ENCODE results near the gene LRMDA.

The LRMDA gene

DNA sequence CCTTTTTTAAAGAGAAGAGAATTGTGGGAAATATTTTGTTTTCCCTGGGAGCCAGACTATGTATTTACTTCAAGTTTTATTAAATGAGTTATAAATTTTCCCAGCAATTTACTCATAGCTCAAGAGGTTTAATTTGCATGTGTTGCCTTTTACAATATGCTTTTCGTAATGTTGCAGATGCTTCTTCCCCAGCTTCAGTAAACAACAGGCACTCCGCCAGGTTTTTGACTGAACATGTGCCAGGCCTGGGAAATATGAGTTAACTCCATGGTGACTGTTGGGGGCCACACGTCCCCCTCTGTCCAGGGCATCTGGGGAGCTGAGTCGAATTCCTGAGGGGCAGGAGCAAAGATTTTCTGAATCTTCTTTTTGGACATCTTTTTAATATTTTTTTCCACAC lies 545.7 kb downstream of the LRMDA start:
- no peak for DNase-seq

- no peak for DNase-seq
Observed at GRCh38 chr10:75978213-75978612, 546.8 kb downstream of the LRMDA start.

DNA sequence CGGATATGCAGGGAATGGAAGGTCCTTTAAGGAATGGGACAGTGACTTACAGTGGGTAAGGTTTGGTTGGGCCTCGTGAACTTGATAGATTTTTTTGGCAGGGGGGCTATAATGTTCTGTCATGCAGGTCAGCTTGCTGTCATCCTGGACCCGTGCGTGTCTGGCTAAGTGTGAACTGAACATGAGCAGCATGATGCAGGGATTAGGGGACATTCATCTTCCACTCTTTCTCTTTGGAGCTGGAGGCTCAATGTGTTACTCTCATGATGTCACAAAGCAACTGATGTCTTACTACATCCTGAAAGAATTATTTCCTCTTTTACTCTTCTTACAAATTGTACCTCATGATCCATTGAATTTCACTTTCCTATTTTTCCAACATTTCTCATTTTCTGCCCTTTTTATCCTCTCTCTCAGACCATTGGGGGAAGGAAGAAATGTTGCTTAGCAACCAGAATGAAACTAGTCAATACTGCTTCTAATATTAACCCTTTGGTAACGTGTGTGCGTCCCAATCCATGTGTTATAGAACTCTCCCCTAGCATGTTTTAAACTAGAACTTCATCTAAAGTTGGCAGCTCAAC lies 549.1 kb downstream of the LRMDA start:
- DNase-seq: no peak

DNA sequence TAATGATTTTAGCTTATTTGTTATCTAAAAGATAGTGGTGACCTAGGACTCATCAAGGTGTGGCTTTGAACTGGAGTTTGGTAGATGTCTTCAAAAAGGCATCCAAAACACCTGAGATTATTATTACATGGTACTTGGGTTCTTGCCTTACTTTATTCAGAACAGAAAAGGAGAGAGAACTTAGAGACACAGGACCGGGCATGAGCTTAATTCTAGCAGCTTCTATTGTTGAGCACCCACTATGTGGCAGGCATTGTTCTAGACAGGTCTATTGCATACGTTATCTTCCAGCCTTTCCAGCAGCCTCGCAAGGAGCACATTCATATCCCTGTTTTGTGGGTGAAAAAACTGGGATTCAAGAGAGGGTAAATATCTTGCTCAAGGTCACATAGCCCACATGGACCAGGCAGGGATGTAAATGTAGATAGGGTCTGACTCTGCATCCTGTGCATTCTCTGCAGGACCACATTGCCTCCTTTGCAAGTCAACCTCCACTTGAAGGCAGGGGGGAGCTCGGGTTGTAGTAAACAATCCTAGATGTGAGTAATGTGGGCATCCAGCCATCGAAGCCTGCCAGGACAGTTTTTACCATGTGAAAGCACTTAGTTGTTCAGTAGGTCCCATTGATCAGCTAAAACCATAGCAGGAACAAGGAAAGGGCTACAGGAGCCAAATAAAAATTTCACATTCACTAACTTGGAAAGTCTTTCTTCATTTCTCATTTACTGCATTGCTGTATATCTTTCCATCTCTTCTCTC lies 551.4 kb downstream of the LRMDA start:
- DNase-seq: no peak

- DNase-seq: no peak
Observed at GRCh38 chr10:75984067-75984466, 552.6 kb downstream of the LRMDA start.

- DNase-seq: no peak
Observed at GRCh38 chr10:75987616-75988015, 556.2 kb downstream of the LRMDA start.

DNA sequence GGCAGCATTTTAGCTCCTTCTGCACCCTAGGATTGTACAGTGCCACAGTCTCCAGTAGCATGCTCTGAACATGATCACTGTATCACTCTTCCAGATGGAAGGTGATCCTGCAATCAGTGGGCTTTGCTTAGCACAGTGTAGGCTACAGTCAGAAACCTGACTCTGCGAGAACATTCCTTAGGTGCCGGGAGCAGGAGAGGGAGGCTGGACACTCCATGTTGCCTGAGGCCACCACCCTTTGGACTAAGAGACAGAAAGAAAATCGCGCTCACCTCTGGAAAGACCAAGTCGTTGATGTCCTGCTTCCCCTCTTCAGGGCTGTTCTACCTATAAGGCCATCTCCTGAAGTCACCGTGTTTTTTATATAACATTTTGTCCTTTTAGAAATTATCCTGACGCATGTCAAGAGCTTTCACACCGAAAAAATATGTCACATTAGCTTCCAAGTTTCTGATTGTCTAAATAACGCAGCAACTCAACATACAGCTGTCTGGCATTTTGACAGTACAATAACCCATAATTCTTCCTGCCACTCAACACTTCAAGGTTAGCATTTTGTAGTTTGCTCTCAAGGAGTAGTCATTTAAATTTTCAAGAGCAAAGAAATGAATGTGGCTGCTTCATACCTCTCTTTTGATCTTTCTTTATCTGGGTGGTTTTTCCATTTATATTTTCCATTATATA lies 563.1 kb downstream of the LRMDA start:
- no peak for DNase-seq

DNA sequence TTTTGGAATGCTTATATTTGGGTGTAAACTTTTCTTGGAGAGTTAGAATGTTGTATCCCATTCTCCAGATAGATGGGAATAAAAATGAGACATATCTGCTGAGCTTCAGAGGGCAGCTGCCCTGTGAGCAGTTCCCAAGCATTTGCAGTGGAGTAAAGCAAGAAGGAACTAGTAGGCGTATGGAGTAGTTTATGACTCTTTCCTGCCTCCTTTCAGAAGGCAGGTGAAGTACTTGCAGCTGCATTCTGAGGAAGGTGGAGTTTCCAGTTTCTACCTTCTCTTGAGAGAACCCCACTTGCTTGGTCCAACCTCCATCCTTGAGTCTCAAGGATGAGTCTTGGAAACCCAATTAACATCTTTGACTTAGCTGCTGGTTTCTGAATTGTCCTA lies 563.6 kb downstream of the LRMDA start:
- no peak for DNase-seq

GRCh38 chr10:75995720-75996119 lies 564.3 kb downstream of the LRMDA start:
- no peak for DNase-seq

GRCh38 chr10:75999001-75999400 lies 567.6 kb downstream of the LRMDA start:
- no peak for DNase-seq

DNA sequence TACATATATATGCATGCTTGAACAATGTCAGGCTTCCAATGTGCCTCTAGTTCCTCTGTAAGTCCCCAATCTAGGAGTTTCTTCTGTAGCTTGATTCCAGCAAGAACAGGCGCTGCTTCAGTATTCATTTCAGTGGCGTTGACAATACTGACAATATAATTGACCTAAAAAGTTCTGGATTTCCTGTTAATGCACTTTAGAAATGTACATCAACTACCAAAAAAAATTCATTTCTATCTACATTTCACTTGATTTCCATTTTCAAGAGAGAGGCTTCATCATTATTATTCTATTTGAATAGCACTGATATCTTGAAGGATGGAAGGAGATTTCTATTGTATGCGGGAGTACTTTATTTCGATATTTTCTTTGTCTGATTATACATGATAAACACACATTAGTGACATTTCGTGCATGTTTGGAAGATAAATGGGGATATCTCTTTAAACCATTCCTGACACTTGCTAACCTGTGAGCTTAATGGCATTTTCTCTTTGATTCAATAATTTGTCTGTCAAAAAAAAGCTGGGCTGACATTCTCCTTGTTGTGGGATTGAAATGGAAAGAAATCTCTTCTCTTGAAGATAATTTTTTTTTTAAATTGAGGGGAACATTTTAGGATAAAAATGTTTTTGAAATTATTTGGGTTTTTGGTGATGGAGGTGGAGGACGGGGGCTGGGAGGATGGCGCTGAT lies 568.2 kb downstream of the LRMDA start:
- DNase-seq: no peak

DNA sequence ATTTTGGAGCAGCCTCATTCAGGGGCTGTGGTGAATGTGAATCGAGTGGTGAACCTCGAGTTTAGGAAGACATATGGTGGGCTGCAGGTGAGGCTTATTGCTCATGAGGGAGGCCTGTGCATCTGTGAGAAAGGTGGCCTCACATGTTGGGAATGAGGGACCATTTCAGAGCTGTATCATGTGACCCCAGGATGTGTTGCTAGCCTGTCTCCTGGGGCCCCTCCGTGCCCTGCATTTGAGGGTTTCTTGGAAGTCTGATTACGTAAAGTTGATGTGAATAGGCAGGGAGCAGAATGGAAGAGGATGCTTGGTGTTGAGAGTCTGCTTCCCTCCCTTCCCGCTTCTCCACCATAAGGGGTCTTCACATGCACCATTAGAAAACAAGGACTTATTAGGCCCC lies 569.1 kb downstream of the LRMDA start:
- no peak for DNase-seq

- DNase-seq: no peak
Observed at GRCh38 chr10:76001019-76001418, 569.6 kb downstream of the LRMDA start.

DNA sequence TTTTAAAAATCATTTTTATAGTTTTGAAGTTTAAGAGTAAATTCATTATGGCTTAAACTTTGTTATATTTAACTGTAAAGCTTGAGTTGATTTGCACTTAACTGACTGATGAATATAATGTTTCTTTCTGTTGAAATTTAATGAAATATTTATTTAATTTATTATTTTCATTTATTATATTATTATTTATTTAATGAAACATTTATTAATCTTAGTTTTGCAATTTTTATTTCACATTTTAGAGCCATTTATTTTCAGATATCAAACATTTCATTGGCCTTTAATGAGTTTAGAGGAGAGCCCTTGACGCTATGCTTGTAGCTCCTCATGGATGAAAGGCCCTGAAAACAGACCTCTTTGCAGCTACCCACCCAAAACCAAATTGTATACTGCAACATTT lies 570.0 kb downstream of the LRMDA start:
- DNase-seq: no peak

GRCh38 chr10:76002262-76002854 lies 570.9 kb downstream of the LRMDA start:
- no peak for DNase-seq

GRCh38 chr10:76007667-76008181 lies 576.3 kb downstream of the LRMDA start:
- no peak for DNase-seq

DNA sequence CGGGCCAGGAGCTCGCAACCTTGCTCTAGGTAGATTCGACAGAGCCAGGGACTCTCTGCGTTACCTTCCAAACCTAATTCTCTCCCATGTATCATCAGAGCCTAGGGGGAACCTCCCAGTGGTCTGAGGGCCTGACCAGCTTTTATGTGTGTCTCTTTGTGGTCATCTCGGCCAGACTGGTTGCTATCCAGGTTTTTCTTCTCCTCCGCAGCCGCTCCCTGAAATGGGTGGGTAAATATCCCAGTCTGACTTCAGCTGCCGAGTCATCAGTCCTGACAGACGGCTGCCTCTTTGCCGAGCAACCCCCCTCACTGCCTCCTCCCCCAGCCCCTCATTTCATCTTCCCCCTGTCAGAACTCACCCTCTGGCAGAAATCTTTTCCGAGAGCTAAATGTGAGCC lies 578.1 kb downstream of the LRMDA start:
- DNase-seq: no peak

DNA sequence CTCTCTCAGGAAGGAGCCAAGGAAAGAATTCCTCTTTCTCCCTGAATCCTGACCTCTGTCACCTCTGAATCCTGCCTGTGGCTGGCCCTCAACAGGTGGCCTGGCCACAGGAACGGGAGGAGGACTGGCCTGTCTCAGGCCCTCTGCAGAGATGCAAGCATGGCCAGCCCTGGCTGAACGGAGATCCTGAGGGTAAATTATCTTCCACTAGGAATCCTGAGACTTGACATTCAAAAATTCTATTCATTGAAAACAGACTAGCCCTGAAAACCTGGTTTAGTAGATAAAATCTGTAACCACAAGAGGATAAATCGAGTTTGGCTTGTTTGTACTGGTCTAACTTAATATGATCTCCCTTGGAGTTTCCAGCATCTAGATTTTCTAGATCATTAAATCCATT lies 579.3 kb downstream of the LRMDA start:
- DNase-seq: no peak

GRCh38 chr10:76012716-76013327 lies 581.4 kb downstream of the LRMDA start:
- DNase-seq: no peak

DNA sequence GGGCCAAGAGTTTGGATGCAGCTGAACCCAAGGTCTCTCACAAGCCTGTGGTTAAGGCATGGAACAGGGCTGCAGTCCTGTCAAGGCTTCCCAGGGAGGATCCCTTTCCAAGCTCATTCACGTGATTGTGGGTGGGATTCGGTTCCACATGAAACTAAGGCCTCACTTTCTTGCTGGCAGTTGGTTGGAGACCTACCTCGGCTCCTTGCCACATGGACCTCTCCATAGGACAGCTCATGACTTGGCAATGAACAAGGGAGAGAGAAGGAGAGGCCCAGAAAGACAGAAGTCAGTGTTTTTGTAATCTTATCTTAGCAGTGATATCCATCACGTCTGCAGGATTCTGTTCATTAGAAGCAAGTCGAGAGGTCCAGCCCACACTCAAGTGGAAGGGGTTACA lies 583.8 kb downstream of the LRMDA start:
- DNase-seq: no peak

DNA sequence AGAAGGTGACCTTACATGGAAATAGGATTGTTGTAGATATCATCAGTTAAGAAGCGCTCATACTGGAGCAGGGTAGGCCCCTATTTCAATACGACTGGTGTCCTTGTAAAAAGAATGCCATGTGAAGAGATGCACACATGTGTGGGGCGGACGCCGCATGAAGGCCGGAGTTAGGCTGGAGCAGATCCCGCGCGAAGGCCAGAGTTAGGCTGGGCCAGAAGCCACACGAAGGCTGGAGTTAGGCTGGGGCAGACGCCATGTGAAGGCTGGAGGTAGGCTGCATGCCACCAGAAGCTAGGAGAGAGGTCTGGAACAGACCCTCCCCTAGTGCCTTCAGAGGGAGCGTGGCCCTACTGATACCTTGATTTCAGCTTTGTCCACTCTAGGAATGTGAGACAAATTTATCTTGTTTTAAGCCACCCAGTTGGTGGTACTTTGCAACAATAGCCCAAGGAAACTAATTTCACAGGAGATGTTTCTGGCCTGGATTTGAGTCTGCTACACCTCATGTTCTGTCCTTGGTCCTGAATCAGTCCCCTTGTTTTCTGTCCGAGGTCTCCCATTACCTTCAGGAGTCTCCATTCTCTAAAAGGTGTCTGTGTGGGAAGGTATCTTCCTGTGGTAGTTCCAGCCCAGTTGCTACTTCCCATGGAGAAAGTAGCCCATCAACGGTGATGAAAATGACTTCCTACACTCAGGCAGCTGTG lies 585.8 kb downstream of the LRMDA start:
- no peak for DNase-seq

All from GDM1 (cell line).